ENCODE measurements around the gene PIN4.
"Not testable (repeated sequence)": the region's sequence is repeated elsewhere in the genome, so short reads cannot be mapped to it uniquely, and the experiment has no call there.

The PIN4 gene

GRCh38 chrX:72201836-72202536 lies 20.4 kb downstream of the PIN4 start:
- FAIRE-seq: no peak
- DNase-seq (ENCODE audit: insufficient read length, low spot score): no peak

- FAIRE-seq: no peak
These were observed 21.3 kb downstream of the PIN4 start for GRCh38 chrX:72202792-72203401.

GRCh38 chrX:72203421-72203820 lies 21.9 kb downstream of the PIN4 start:
- no peak for DNase-seq (ENCODE audit: insufficient read length, low spot score)
- no peak for FAIRE-seq

More at GRCh38 chrX:72202792-72203401, 21.3 kb downstream of the PIN4 start:
- DNase-seq (ENCODE audit: insufficient read length, low spot score): no peak

GRCh38 chrX:72205706-72206105 lies 24.1 kb downstream of the PIN4 start:
- no peak for DNase-seq (ENCODE audit: insufficient read length, low spot score)
- FAIRE-seq: no peak

- no peak for FAIRE-seq
- DNase-seq (ENCODE audit: insufficient read length, low spot score): no peak
These were observed 25.8 kb downstream of the PIN4 start for GRCh38 chrX:72207366-72207765.

- no peak for DNase-seq (ENCODE audit: insufficient read length, low spot score)
- FAIRE-seq: peak; percentile 37
These were observed 26.7 kb downstream of the PIN4 start for GRCh38 chrX:72208126-72208800.

- no peak for FAIRE-seq
- DNase-seq (ENCODE audit: insufficient read length, low spot score): no peak
These were observed 35.4 kb downstream of the PIN4 start for GRCh38 chrX:72216973-72217372.

GRCh38 chrX:72220375-72220774 lies 38.8 kb downstream of the PIN4 start:
- not testable (repeated sequence) for FAIRE-seq; DNase-seq (ENCODE audit: insufficient read length, low spot score)

GRCh38 chrX:72230290-72230689 lies 48.7 kb downstream of the PIN4 start:
- FAIRE-seq (no peak), DNase-seq (ENCODE audit: insufficient read length, low spot score) (no peak)

GRCh38 chrX:72236841-72237240 lies 55.3 kb downstream of the PIN4 start:
- DNase-seq (ENCODE audit: insufficient read length, low spot score): no peak
- FAIRE-seq: no peak

GRCh38 chrX:72238183-72238582 lies 56.6 kb downstream of the PIN4 start:
- no peak for DNase-seq (ENCODE audit: insufficient read length, low spot score)
- no peak for FAIRE-seq

GRCh38 chrX:72238721-72239475 lies 57.3 kb downstream of the PIN4 start, which contains the start of gene ERCC6L:
ERCC6L (minus strand) TSS chrX:72239027; CDS start chrX:72238911, 116 bp downstream.
- DNase-seq (ENCODE audit: insufficient read length, low spot score) (peak; percentile 82), FAIRE-seq (peak; percentile 96)

- FAIRE-seq: no peak
- no peak for DNase-seq (ENCODE audit: insufficient read length, low spot score)
These were observed 59.4 kb downstream of the PIN4 start for GRCh38 chrX:72240976-72241375.

- no peak for FAIRE-seq
- no peak for DNase-seq (ENCODE audit: insufficient read length, low spot score)
These were observed 61.9 kb downstream of the PIN4 start for GRCh38 chrX:72243472-72243871.

GRCh38 chrX:72245461-72246089 lies 64.0 kb downstream of the PIN4 start:
- DNase-seq (ENCODE audit: insufficient read length, low spot score): peak; percentile 9
- FAIRE-seq: no peak

- no peak for FAIRE-seq
- no peak for DNase-seq (ENCODE audit: insufficient read length, low spot score)
These were observed 65.8 kb downstream of the PIN4 start for GRCh38 chrX:72247206-72247942.

Measured in GM19239 (cell line).